GM19025 (cell line): ENCODE data around the gene VWA3B.
"Not testable (repeated sequence)": the region's sequence is repeated elsewhere in the genome, so short reads cannot be mapped to it uniquely, and the experiment has no call there.

Experiments
- ATAC-seq: cut with Tn5 transposase; IDR thresholded peaks from one replicate; pipeline ENCODE4 v1.9.1; 2021; ENCODE audit warnings: mild to moderate bottlenecking, low read depth, moderate library complexity; ENCODE audit not compliant: unreplicated experiment

VWA3B gene

DNA sequence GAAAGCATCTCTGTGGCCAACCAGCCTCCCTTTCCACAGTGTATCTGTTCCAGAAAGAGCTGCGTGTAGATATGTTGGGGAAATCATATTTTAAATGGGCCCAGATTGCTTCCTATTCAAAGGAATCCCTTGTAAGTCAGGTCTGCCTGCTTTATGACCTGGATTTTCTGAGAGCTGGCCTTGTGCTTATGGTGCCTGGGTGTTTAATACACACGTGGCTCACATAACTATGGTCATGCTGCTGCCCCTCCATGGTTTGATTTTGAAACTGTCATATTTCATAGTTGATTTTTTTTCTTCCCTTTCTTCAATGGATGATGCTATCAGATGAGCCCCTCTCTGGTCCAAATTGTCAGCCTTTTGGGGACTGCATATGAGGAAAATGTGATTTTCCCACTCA is 147.8 kb downstream of the VWA3B start:
- no peak for ATAC-seq

DNA sequence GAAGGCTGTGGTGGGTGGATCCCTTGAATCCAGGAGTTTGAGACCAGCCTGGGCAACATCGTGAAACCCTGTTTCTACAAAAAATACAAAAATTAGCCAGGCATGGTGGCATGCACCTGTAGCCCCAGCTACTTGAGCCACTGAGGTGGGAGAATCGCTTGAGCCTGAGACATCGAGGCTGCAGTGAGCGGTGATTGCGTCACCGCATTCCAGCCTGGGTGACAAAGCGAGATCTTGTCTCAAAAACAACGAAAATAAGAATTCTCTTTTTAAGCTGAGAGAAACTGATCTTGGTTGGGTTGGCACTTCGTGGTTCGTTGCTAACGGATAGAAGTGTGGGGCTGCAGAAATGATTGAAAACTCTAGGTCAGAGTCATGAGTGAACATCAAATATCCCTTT is 150.0 kb downstream of the VWA3B start:
- no peak for ATAC-seq

DNA sequence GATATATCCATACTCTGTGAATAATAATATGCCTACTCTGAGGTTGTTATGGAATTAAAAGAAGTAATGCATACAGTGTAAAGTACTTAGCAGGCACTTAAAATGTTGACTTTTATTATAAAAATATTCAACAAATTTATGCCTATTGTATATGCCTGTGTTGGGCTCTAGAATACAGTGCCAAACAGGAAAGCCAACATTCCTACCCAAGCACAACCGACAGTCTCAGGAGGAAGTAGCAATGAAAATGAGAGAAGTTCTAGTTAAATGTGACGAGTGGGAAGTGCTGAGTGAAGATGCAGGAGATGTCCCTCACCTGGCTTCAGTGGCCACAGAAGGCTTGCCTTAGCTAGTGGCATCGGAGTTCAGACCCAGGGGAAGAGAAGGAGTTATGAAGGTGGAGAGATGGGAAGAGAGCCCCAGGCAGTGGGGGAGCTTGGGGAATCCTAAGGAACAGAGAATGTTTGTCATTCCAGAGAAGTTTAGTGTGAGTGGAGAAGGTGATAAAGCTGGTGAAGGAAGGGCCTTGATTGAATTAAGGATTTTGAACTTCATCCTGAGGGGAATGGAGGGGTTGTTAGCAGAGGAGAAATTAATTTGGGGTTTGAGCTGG is 153.9 kb downstream of the VWA3B start:
- ATAC-seq, result no peak

- ATAC-seq, result no peak
Measured at GRCh38 chr2:98241592-98241991, 154.6 kb downstream of the VWA3B start.

DNA sequence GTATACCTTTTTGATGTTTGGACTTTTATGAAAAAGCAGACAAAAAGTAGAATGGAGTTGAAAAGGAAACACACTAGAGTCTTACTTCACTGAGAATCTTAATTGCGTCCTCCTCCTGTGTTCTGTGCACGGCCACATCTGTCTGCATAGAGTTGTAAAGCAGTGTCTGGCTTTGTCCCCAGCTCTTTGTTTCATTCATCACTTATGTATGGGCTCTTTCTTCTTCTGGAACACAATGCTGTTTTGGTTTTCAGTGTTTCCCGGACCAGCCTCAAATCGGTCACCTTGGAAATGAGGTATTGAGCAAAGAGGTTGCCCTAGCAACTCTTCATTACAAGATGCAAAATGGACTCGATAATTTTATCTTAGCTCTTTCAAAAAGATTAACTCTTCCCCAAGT is 155.0 kb downstream of the VWA3B start:
- ATAC-seq, result no peak

DNA sequence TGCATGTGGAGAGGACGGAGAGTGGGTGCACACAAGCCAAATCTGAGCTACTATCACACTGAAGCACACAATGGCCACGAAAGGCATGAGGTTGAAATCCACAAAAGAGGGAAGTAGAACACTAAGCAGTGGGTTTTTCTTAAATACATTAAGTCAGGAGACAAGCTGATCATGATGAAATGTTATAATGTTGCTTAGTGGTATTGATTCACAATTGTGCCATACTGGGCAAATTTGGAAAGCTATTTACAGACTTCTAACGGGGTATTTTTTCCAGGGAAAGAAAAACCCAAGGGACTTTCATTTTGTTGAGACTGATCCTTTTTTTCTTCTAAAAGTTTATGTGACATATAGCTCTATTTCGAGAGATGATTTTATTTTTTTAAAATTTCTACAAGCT is 158.5 kb downstream of the VWA3B start:
- no peak for ATAC-seq

DNA sequence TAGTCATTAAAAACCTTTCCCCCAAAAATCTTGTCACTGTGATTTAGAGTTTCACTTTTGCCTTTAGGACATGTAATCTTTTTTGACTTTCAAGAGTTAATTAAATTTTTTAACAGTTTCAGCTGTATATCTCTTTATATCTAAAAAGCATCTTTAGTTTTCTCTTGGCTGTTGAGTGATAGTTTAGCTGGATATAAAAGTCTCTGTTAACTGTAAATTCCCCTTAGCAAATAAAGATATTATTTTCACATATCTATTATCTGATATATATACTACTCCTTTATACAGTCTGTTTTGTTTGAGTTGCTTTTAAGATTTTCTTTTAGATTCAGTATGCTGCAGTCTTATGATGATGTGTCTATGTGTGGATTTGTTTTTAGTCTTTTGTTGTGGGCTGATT is 160.4 kb downstream of the VWA3B start:
- ATAC-seq, result no peak

DNA sequence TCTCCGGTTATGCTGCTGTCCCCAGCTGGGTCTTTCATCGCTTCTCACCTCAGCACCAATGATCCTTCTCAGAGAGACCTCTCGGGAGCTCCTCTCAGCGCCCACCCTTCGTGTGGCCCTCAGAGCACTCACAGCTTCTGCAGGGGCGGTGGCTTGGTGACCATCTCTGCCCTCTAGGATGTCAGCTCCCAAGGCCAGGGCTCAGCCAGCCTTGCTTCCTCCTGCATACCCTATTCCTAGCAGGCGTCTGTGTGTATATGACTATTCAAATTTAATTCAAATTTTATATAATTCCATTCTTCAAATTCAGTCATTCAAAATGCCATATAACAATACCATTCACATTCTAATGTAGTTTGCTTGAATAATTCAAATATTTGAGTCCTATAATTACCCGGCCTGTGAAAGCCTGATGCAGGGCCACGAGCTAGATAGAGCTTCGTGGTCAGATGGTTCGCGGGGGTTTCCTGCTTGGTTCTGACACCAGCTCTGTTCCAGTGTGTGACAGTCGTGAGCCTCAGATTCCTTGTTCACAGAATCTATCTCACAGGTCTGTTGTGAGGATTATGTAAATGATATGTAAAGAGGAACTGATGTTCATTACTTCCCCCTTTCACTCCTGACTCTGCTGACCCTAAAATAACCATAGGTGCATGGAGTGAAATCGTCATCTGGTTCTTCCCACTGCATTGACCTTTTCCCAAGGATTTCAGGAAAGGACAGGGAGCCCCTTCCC is 165.2 kb downstream of the VWA3B start:
- no peak for ATAC-seq

GRCh38 chr2:98253461-98254070 is 166.6 kb downstream of the VWA3B start:
- ATAC-seq, result no peak

GRCh38 chr2:98254504-98255059 is 167.6 kb downstream of the VWA3B start:
- no peak for ATAC-seq

DNA sequence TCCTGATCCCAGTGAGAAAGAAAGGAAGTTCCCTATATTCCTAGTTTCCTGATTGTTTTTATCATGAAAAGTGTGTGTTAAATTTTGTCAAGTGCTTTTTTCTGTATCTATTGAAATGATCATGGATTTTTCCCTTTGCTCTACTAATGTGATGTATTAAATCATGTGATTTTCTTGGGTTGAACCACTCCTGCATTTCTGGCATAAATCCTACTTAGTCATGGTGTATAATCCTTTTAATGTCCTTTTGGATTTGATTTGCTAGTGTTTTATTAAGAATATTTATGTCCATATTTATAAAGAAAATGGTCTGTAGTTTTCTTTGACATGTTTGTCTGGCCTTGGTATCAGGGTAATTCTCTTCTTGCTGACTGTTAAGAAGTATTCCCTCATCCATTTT is 171.9 kb downstream of the VWA3B start:
- no peak for ATAC-seq

GRCh38 chr2:98263362-98263761 is 176.4 kb downstream of the VWA3B start:
- ATAC-seq, result no peak

- not testable (repeated sequence) for ATAC-seq
Measured at GRCh38 chr2:98268225-98268624, 181.3 kb downstream of the VWA3B start.

GRCh38 chr2:98269274-98269673 is 182.3 kb downstream of the VWA3B start:
- ATAC-seq, result no peak

GRCh38 chr2:98269830-98270229 is 182.9 kb downstream of the VWA3B start:
- no peak for ATAC-seq

DNA sequence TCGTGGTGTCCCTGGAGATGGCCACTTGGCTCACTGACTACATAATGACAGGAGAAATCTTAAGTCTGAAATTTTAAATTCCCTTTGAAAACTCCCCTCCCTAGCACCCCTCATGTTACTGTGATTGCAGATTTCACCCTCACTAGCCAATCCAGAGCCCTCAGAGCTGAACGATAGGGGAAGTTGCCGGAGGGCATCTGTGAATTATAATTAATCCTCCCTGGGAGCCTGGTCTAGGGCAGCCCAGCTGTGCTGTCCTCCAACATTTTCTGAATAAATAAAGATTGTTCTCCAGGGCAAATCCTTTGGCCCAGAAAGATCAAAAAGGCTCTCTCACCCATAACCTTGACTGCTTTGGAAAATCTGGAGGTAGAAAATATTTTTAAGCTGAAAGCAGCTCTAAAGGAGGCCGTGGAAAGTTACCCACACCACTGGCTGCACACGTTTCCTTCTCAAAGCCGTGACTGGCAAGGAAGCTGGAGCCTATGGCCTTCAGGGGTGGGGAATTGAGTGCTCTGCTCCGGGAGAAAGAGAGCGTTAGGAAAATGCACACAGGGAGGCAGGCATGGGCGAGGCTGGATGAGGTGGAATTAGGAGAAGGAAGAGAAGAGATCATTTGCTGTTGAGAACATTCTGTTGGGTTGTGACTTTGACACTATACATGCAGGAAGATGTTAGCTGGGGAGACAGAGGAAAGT is 190.3 kb downstream of the VWA3B start:
- ATAC-seq, result no peak

DNA sequence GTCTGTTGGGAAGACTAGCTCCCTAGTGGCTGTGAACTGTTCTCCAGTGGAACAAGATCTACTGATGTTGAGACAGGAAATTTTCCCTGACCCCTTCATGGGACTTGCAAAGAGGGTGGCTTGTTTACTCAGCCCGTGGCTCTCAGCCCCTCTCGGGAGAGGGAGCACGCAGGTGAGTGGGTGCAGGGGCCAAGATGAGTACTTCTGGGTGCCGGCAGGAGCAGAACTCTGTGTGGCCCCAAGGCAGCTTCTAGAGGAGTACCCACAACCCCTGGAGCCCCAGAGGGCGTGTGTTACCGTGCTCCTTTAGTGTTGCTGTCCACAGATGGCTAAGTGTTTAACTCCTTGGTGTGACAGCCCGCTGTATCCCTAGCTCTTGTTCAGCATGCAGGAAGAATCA is 191.1 kb downstream of the VWA3B start:
- ATAC-seq, result no peak

GRCh38 chr2:98280376-98281102 is 193.6 kb downstream of the VWA3B start:
- peak; percentile 79 for ATAC-seq

DNA sequence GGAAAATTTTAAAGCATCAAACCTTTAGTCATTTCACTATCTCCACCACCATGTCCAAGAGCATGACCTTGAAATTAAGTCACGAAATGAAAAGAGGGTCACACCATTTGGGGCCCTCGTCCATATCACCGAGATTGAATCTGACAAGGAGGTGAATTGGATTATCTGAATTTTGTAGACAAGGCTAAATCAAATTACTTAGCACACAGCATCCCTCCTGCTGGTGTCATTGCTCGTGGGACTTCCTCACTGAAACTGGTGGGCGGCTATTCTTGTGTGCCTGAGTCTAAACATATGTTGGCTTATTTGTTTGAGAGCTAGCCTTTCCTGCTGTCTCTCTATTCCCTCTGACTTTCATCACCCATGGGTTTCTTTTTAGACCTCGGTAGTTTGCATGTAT is 194.6 kb downstream of the VWA3B start:
- no peak for ATAC-seq

DNA sequence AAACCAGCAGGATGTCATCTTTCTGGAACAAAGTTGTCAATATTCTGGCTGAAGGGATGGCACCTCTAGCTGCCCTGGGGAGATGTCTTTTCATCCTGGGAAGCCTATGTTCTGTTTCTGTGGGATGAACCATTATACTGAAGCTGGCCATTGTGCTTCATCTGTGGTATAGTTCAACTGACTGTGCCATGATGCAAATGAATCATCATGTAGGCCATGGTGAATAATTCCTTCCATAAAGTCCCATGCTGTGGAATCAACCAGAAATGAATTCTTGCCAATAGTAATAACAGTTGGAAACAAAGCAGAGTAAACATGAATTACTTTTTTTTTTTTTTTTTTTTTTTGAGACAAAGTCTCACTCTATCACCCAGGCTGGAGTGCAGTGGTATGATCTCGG is 195.1 kb downstream of the VWA3B start:
- no peak for ATAC-seq
